ENCODE data around the gene ADAM19. TPM values are rescaled to one million over a fixed set of nuclear protein-coding genes. Genes with fewer than 3 reads are reported as not detected.
A peak's percentile ranks its signal among the peaks of the same experiment; 100 is the strongest.

The ADAM19 gene
- total RNA-seq, 1 donor from 2014 or later = 9.1 TPM

DNA sequence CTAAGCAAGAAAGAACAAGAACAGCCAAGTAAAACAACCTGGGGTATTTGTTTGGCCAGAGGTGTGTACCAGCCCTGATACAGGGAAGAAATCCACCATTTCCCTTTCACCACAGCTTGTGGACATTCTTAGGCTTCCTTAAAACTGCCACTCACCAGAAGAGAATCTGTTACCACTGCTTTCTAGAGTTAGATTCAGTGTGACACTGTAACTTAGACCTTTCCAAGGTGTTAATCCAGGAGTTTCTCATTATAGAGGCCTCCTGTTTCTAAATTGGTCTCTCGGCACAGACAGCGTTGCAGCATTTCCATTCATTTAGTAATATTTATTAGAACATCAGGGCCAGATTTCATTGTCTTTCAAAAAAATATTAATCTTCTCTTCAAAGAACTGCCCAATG is 60.6 kb downstream of the ADAM19 start:
- Mint-ChIP-seq H3K27ac (ENCODE audit: unreplicated experiment) (no peak overlapping the region), H3K36me3 (ENCODE audit: low read depth) (peaks cover 6% of the 10 kb centered on the region), H3K9me3 (peaks cover 5% of the 10 kb centered on the region), H3K4me3 (no peak overlapping the region), H3K27me3 (ENCODE audit: low read depth) (no peaks in the 10 kb centered on the region), H3K4me1 (peaks cover 13% of the 10 kb centered on the region)
- TF ChIP-seq, protein P1, sequence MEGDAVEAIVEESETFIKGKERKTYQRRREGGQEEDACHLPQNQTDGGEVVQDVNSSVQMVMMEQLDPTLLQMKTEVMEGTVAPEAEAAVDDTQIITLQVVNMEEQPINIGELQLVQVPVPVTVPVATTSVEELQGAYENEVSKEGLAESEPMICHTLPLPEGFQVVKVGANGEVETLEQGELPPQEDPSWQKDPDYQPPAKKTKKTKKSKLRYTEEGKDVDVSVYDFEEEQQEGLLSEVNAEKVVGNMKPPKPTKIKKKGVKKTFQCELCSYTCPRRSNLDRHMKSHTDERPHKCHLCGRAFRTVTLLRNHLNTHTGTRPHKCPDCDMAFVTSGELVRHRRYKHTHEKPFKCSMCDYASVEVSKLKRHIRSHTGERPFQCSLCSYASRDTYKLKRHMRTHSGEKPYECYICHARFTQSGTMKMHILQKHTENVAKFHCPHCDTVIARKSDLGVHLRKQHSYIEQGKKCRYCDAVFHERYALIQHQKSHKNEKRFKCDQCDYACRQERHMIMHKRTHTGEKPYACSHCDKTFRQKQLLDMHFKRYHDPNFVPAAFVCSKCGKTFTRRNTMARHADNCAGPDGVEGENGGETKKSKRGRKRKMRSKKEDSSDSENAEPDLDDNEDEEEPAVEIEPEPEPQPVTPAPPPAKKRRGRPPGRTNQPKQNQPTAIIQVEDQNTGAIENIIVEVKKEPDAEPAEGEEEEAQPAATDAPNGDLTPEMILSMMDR (conservative IDR thresholded peaks at IDR 0.05) = no peak
- no peak for DNase-seq (ENCODE audit: low read depth, low spot score)

DNA sequence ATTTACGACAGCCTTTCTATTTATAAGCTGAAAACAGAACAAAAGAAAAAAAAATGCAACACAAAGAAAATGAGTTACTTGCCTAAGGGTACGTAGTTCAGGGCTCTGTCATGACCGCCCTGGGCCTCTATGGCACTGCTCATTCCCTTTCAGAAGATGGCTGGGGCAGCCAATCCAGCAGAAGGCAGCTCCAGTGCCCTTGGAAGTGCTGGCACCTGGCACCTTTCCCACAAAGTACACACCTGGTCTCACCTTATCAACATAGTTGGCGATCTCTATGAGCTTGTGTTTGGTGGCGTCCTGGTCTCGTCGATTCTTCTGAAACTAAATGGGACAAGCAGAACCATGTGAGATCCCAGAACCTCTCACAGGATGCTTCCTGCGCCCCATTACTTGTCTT is 62.4 kb downstream of the ADAM19 start:
- Mint-ChIP-seq H3K27ac (ENCODE audit: unreplicated experiment) (no peak overlapping the region), H3K4me3 (no peak overlapping the region), H3K36me3 (ENCODE audit: low read depth) (peaks cover 8% of the 10 kb centered on the region), H3K4me1 (peaks cover 13% of the 10 kb centered on the region), H3K9me3 (peaks cover 5% of the 10 kb centered on the region), H3K27me3 (ENCODE audit: low read depth) (no peaks in the 10 kb centered on the region)
- no peak for DNase-seq (ENCODE audit: low read depth, low spot score)
- TF ChIP-seq, protein P1 (conservative IDR thresholded peaks at IDR 0.05) = no peak

- no peaks in the 10 kb centered on the region for H3K27me3 Mint-ChIP-seq (ENCODE audit: low read depth)
- H3K9me3 Mint-ChIP-seq = peaks cover 5% of the 10 kb centered on the region
- peaks cover 8% of the 10 kb centered on the region for H3K36me3 Mint-ChIP-seq (ENCODE audit: low read depth)
- H3K27ac Mint-ChIP-seq (ENCODE audit: unreplicated experiment) = peak overlapping the region; percentile 76
- TF ChIP-seq, protein P1 (conservative IDR thresholded peaks at IDR 0.05) = no peak
- peaks cover 13% of the 10 kb centered on the region for H3K4me1 Mint-ChIP-seq
- peak; percentile 16 for DNase-seq (ENCODE audit: low read depth, low spot score)
- H3K4me3 Mint-ChIP-seq = no peak overlapping the region
Measured at GRCh38 chr5:157511651-157512644, 63.6 kb downstream of the ADAM19 start.

- DNase-seq (ENCODE audit: low read depth, low spot score) = no peak
- TF ChIP-seq, protein P1 (conservative IDR thresholded peaks at IDR 0.05) = no peak
- no peak overlapping the region for H3K27ac Mint-ChIP-seq (ENCODE audit: unreplicated experiment)
- no peak overlapping the region for H3K4me3 Mint-ChIP-seq
- H3K4me1 Mint-ChIP-seq = peaks cover 13% of the 10 kb centered on the region
- H3K9me3 Mint-ChIP-seq = peaks cover 5% of the 10 kb centered on the region
- H3K36me3 Mint-ChIP-seq (ENCODE audit: low read depth) = peaks cover 11% of the 10 kb centered on the region
- H3K27me3 Mint-ChIP-seq (ENCODE audit: low read depth) = no peaks in the 10 kb centered on the region
Measured at GRCh38 chr5:157510682-157511081, 64.9 kb downstream of the ADAM19 start.

GRCh38 chr5:157509587-157509986 is 66.0 kb downstream of the ADAM19 start:
- TF ChIP-seq, protein P1 (conservative IDR thresholded peaks at IDR 0.05) = no peak
- Mint-ChIP-seq H3K4me3 (no peak overlapping the region), H3K4me1 (peaks cover 13% of the 10 kb centered on the region), H3K27me3 (ENCODE audit: low read depth) (no peaks in the 10 kb centered on the region), H3K9me3 (peaks cover 5% of the 10 kb centered on the region), H3K27ac (ENCODE audit: unreplicated experiment) (no peak overlapping the region), H3K36me3 (ENCODE audit: low read depth) (peaks cover 11% of the 10 kb centered on the region)
- DNase-seq (ENCODE audit: low read depth, low spot score) = no peak

Measured in neural crest cell (in vitro differentiated cells).